GM12891 (cell line): ENCODE data around the gene WHRN.

Experiments
- DNase-seq: peaks from one replicate; pipeline ENCODE4 v3.0.0; 2011; ENCODE audit warnings: low spot score; ENCODE audit not compliant: insufficient read length
- FAIRE-seq: peaks from 2 replicates; lab custom pipeline; 2011; peaks lifted over from hg19 to GRCh38; lab: Jason Lieb, UNC
- PAX5 ChIP-seq: IDR thresholded peaks from 2 replicates; pipeline ENCODE4 v1.6.1; 2011; ENCODE audit warnings: low read length, moderate library complexity, mild to moderate bottlenecking; ENCODE audit not compliant: insufficient read depth, severe bottlenecking
- POLR2A ChIP-seq: IDR thresholded peaks from 2 replicates; pipeline ENCODE4 v1.6.1; 2011; ENCODE audit warnings: low read depth, low read length, control low read depth
- POLR2AphosphoS5 ChIP-seq: IDR thresholded peaks from 2 replicates; pipeline ENCODE4 v1.6.1; 2011; ENCODE audit warnings: low read depth, low read length, control low read depth
- POU2F2 ChIP-seq: IDR thresholded peaks from 2 replicates; pipeline ENCODE4 v1.6.1; 2011; ENCODE audit warnings: low read depth, mild to moderate bottlenecking, control low read depth, low read length, moderate library complexity
- SPI1 ChIP-seq: IDR thresholded peaks from 2 replicates; pipeline ENCODE4 v1.6.1; 2011; ENCODE audit warnings: low read depth, low read length, control low read depth
- TAF1 ChIP-seq: IDR thresholded peaks from 2 replicates; pipeline ENCODE4 v1.6.1; 2011; ENCODE audit warnings: low read depth, low read length, control low read depth

WHRN gene

DNA sequence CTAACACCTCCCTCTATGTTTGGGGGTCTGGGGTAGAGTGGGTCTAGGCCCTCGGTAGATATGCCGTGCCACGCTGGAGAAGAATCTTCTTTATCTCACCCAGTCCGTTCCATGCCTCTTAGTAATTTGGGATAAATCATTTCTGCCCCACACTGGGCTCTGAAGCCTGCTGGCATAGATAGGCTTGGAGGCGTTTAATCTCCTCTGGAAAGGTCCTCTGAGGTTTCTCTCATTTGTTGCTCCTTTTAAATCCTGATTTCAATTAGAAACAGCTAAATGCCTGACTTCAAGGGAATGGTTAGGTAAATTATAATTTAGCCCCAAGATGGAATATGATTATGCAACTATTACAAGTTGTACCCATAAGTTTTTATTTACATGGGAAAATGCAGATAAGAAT, 59.7 kb downstream of the WHRN start:
- no peak for FAIRE-seq
- TF ChIP-seq TAF1 (no peak), SPI1 (no peak), POLR2A (no peak), PAX5 (no peak), POLR2AphosphoS5 (no peak), POU2F2 (no peak)
- DNase-seq, result no peak

DNA sequence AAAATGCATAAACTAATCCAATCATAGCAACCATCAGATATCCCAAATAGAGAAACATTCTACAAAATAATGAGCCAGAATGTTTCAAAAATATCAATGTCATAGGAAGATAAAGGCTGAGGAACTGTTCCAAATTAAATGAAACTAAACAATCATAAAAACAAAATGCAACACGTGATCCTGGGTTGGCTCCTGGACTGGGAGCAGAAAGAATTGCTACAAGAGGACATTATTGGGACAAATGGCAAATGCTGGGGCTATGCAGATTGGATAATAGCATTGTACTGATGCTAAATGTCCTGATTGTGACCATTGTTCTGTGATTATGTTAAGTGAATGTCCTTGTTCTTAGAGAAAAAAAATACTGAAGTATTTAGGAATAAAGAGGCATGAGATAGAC, 63.3 kb downstream of the WHRN start:
- DNase-seq, result no peak
- TF ChIP-seq SPI1 (no peak), POLR2AphosphoS5 (no peak), POU2F2 (no peak)
- FAIRE-seq, result no peak

DNA sequence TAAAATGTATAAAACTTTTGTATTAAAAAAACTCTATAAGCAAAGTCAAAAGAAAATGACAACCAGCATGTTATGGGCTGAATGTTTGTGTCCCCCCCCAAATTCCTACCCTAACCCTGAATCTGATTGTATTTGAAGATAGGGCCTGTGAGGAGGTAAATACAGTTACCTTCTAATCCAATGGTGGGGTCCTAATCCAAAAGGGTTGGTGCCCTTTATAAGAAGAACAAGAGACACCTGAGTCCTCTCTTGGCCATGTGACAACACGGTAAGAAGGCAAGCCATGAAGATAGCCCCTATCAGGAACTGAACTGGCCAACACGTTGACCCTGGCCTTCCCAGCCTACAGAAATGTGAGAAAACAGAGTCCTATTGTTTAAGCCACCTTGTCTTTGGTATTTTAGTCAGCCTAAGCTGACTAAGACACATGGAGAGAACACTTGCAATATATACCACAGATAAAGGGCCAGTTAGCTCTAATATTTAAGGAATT, 67.8 kb downstream of the WHRN start:
- DNase-seq, result no peak
- TF ChIP-seq TAF1 (no peak), SPI1 (no peak), POU2F2 (no peak), POLR2AphosphoS5 (no peak), PAX5 (no peak), POLR2A (no peak)
- no peak for FAIRE-seq

DNA sequence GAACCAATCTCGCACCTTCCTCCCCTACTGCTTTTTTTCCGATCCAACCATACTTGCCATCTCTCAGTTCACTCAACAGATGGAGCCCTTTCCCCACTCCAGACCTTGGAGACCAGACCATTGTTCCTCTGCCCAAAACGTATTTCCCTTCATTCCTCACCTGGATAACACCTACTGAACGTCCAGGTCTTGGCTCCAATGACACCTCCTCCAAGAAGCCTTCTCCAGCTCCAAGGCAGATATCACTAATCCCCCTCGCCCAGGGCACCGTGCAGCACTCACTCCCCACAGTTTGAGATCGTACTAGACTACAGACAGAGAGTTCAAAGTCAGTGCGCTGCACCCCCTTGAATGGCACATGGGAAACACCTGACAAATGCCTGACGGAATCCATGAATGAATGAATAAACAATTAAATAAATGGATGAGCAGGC, 70.4 kb downstream of the WHRN start:
- peak; percentile 74 for FAIRE-seq
- TF ChIP-seq POLR2A (no peak), TAF1 (no peak), SPI1 (no peak), POU2F2 (no peak), PAX5 (no peak), POLR2AphosphoS5 (no peak)
- DNase-seq, result peak; percentile 35

DNA sequence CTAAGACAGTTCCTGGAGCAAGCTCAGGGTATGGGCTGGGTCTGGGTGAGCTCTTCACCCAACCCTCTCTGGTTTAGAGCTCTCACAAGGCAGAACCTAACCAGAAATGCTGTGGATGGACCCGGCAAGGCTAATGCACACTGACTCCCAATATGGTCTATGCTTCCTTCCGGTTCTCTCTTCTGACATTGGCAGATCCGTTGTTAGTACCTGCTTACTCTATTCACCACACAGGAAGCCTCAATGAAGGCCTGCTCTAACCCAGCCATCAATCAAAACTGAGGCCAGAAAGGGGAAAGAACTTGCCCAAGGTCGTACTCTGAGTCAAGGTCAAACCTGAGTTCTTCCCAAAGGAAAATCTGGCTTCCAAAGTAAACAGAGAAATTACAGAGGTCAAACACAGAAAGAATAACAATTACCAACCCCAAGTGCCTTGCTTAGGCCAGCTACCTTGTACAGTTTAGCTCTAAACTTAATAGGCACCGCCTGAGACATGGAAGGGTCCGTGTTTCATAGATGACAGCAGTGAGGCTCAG, 71.5 kb downstream of the WHRN start:
- DNase-seq (peak; percentile 37), FAIRE-seq (peak; percentile 80)
- TF ChIP-seq POLR2AphosphoS5, result no peak

DNA sequence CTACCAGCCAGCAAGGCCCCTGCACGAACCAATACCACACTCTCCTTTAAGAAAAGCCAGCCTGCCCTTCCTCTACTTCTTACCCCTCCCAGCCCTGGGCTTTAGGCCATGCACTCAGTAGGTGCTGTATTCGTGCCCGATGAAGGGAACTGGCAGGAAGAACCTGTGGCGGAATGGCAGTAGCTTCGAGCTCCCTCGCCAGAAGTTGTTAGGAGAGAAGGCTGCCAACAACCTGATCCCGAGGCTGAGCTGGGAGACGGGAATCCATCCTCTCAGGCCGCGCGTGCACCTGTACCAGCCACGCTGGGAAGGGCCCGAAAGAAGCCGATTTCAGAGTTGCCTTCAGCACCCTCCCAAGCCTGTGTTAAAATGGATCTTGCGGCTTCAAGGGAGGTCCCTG, 72.2 kb downstream of the WHRN start:
- FAIRE-seq, result no peak
- DNase-seq, result no peak
- TF ChIP-seq POLR2A (no peak), TAF1 (no peak)

DNA sequence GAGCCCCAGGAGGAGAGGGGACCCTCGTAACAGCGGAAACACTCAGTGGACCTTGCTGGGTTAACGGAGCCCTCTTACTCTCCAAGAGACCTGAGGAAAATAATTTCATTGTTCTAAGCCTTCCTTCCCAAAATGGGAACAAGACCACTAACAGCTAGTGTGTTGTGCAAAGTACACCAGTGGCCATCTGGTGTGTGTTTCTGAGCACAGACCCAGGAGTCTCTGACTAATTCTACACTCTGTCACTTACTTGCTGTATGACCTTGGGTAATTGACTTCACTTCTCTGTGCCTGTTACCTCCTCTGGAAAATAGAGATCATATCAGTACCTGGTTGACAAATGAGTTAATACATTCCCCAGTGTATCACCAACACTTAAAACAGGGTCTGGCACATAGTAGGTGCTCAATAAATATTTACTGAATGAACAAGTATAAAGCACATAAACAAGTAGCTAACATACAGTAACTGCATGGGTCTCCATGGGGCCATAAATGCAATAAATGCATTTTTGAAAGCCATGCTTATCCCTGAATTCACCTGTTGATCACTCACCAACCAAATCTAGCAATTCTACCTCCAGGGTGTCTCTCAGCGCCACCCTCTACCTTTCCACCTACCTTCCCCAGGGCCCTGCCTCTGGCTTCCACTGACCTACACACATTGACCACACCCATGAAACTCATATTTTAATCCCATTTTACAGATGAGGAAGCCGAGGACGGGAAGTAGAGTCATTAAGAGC, 72.8 kb downstream of the WHRN start:
- DNase-seq, result no peak
- FAIRE-seq, result no peak
- TF ChIP-seq POLR2A (no peak), POLR2AphosphoS5 (no peak), POU2F2 (no peak), SPI1 (no peak), PAX5 (no peak), TAF1 (no peak)

DNA sequence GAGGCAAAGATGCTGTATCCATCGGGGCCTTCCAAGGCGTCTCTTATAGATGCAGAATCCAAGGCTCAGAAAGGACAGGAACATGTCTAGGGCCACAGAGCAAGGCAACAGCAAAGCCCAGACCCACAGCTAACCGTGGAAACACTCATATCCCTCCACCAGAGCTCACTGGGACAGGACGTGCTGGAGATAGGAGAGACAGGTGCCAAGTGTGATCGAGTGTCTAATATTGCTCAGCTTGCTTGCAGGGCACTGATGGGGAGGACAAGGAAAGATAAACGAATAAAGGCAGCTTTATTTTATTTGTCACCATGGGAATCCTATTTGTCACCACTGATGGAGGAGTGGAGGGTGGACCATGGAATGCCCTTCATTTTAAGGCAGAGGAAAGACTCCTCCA, 73.5 kb downstream of the WHRN start:
- no peak for FAIRE-seq
- no peak for DNase-seq
- TF ChIP-seq TAF1 (no peak), SPI1 (no peak), POU2F2 (no peak), PAX5 (no peak), POLR2AphosphoS5 (no peak), POLR2A (no peak)

DNA sequence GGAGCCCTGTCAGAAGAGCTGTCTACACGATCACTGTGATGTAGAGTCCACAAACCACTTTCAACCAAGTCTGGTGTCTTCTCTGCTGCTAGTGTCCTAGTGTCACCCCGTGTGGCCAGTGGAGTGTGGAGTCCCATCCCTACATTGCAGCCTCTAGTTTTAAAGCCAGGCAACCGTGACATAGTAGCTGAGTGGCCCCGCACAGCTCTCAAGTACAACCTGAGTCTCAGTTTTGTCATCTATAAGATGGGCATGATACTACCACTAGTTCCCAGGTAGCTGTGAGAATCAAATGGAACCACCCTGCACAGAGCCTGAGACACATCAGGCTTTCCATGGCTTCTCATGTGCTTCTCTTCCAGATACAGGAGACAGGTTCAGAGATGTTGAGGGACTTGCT, 74.3 kb downstream of the WHRN start:
- DNase-seq (no peak), FAIRE-seq (no peak)
- TF ChIP-seq SPI1 (no peak), POLR2A (no peak), PAX5 (no peak), POU2F2 (no peak), TAF1 (no peak), POLR2AphosphoS5 (no peak)

DNA sequence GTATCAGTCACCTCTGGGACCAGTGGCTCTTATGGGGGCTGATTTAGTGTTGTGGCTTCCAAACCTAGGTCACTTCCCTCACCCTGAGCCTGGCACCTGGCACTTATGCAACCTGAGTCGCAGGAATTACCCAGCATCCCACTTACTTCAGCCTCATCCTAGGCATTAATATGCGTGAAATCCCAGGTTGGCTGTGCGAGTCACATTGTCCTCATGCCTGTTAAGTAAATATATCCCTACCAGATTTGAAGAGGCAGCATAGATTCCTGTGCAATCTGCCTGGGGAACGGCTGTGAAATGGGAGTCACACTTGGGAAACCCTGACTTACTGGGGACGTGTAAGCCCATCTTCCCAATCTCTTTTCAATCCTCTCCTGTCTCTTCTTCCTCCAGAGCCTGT, 74.8 kb downstream of the WHRN start:
- DNase-seq, result no peak
- TF ChIP-seq SPI1 (no peak), PAX5 (no peak), POLR2A (no peak), POLR2AphosphoS5 (no peak)
- no peak for FAIRE-seq
